ENCODE results near the gene TMEM132A.

The TMEM132A gene

DNA sequence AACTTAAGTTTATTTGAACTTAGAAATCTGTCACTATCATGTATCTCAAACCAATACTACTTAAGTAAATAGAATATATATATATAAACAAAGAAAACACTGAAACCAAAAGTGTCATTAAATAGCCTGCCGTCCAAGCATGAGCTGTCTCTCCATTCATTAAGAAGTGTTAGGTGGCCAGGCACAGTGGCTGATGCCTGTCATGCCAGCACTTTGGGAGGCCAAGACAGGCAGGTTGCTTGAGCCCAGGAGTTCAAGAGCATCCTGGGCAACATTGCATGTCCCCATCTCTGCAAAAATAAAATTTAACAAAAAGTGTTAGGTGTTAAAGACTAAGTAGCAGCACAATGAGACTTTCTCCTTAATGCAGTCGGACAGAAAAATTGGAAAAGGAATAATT is 61.2 kb downstream of the TMEM132A start:
- DNase-seq (ENCODE audit: low read depth in 1 of 2, low spot score in 1 of 2) = no peak

DNA sequence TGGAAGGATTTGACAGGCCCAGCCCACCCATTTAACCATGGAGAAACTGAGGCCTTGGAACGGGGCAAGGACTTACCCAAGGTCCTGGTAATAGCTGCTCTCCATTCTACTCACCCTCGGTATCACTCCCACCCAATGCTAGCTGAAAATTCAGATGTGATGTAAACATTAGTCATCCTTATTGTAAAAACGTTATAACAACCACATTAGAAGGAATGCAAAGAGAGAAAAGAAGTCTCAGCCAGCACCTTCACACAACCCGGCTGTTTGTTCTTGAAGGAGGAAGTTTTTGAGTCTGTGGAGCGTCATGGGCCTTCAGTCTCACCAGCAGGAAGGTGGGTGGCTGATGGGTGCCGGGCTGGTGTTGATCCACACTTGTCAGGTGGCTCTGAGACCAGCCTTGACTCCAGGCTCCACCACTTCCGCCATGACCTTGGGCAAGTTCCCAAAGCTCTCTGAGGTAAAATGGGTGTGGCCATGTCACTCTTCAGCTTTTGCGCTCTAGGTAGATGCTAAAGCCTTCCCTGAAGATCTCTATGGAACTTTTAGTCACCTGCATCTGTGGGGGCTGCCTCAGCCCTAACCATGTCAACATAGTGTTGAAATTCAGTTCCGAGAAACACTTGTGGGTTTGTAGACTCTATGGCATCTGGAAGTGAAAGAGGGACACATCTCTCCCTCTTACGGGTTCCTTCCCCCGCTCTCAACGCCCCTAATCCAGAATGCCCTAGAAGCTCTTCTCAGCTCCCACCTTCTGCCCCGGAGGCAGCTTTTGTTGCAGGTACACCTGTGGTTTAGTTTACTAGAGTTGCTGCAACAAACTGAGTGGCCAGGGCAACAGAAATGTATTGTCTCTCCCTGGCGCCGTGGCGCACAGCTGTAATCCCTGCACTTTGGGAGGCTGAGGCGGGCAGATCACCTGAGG is 62.0 kb downstream of the TMEM132A start:
- DNase-seq (ENCODE audit: low read depth in 1 of 2, low spot score in 1 of 2) = peak; percentile 71 to 80

All from stimulated activated CD4-positive, alpha-beta T cell treated with anti-CD3 and anti-CD28 coated beads, Interleukin-15, amount 100 ng/mL, for 1 hour (primary cell).